Breast epithelium (tissue), 4 donors: ENCODE measurements around the gene GARS1. TPM values are rescaled to one million over a fixed set of nuclear protein-coding genes. Genes with fewer than 3 reads are reported as not detected.

Source experiments
- DNase-seq, 2 donors: peaks; one replicate each; pipeline ENCODE4 v3.0.0-alpha.2; 2019; ENCODE audit warnings: low spot score in 2 of 2
- H3K27ac ChIP-seq, 2 donors: fragments of 200-600 bp; sonication (generic) in 1 of 2; one replicate each; pipeline ENCODE4 v1.5.1; 2016 to 2019; ENCODE audit warnings: mild to moderate bottlenecking in 1 of 2
- H3K27me3 ChIP-seq, 2 donors: fragments of 200-600 bp; sonication (generic) in 1 of 2; one replicate each; pipeline versions ENCODE4 v1.5.1 to v1.6.0; 2017 to 2019; ENCODE audit warnings: control low read depth in 1 of 2, mild to moderate bottlenecking in 1 of 2
- H3K36me3 ChIP-seq: fragments of 200-600 bp; one replicate; pipeline ENCODE4 v1.5.1; 2019
- H3K4me1 ChIP-seq, 2 donors: fragments of 200-600 bp; sonication (generic); one replicate each; pipeline ENCODE4 v1.5.1; 2016 to 2019; ENCODE audit warnings: control low read depth in 1 of 2
- H3K4me3 ChIP-seq, 3 donors: fragments of 200-600 bp; sonication (generic); 1 replicate in 2 of 3; 2 replicates in 1 of 3; pipeline ENCODE4 v1.5.1; 2016 to 2019; ENCODE audit warnings: mild to moderate bottlenecking in 3 of 3, moderate library complexity in 2 of 3
- H3K9me3 ChIP-seq, 2 donors: fragments of 200-600 bp; sonication (generic) in 1 of 2; one replicate each; pipeline ENCODE4 v1.5.1; 2016 to 2019; ENCODE audit warnings: control low read depth in 1 of 2
- POLR2A ChIP-seq: fragments of 450-650 bp; IDR thresholded peaks from one replicate; pipeline ENCODE4 v1.6.1; 2016; ENCODE audit warnings: antibody characterized with exemption, mild to moderate bottlenecking, moderate library complexity
- POLR2AphosphoS5 ChIP-seq, 3 donors: sonication (generic); formaldehyde crosslinking; IDR thresholded peaks; one replicate each; pipeline ENCODE4 v1.6.1; 2017; ENCODE audit warnings: antibody characterized with exemption in 3 of 3
- intact Hi-C: fragments of 100-400 bp; cut with DNase I; formaldehyde crosslinking; loops from one replicate; pipeline ENCODE4 v1.15.1; 2023; ENCODE audit warnings: low total_unique reads
- total RNA-seq, 3 donors: library from RNA; depleted of rRNA; stranded (reverse); fragments of >200 nt; gene quantifications; one replicate each; pipeline ENCODE4 v1.1.0, GENCODE V29; 2016
- TF ChIP-seq, protein P1 (sequence below), 3 donors: fragments of 450-650 bp; IDR thresholded peaks; one replicate each; pipeline ENCODE4 v1.5.1; 2016 to 2017; ENCODE audit warnings: antibody characterized with exemption in 3 of 3, mild to moderate bottlenecking in 3 of 3, moderate library complexity in 3 of 3

The GARS1 gene
- total RNA-seq, 3 donors from 2014 or later, result 50.9 to 66.9 (median 56.8) TPM

- Histone ChIP-seq H3K27ac (no peak overlapping the region), H3K27me3 (peaks cover 2 to 53% of the 10 kb centered on the region in 2 donors), H3K4me3 (no peak overlapping the region), H3K4me1 (peaks cover 7 to 8% of the 10 kb centered on the region in 2 donors), H3K36me3 (no peaks in the 10 kb centered on the region), H3K9me3 (no peaks in the 10 kb centered on the region)
- TF ChIP-seq, protein P1, sequence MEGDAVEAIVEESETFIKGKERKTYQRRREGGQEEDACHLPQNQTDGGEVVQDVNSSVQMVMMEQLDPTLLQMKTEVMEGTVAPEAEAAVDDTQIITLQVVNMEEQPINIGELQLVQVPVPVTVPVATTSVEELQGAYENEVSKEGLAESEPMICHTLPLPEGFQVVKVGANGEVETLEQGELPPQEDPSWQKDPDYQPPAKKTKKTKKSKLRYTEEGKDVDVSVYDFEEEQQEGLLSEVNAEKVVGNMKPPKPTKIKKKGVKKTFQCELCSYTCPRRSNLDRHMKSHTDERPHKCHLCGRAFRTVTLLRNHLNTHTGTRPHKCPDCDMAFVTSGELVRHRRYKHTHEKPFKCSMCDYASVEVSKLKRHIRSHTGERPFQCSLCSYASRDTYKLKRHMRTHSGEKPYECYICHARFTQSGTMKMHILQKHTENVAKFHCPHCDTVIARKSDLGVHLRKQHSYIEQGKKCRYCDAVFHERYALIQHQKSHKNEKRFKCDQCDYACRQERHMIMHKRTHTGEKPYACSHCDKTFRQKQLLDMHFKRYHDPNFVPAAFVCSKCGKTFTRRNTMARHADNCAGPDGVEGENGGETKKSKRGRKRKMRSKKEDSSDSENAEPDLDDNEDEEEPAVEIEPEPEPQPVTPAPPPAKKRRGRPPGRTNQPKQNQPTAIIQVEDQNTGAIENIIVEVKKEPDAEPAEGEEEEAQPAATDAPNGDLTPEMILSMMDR (IDR thresholded peaks at IDR 0.05), result no peak
- no peak for TF ChIP-seq POLR2A
- no peak for TF ChIP-seq POLR2AphosphoS5 (IDR thresholded peaks at IDR 0.05)
- intact Hi-C loops, result no loop called here
- DNase-seq, result no peak
Observed at GRCh38 chr7:30683306-30683705, 88.6 kb downstream of the GARS1 start.

Other genes with a start within 250 kb of the GARS1 start
- 10 to 100 TPM; 11.2 to 34.4 (median 21.4) TPM for gene NOD1, start 116.1 kb upstream of the GARS1 start, total RNA-seq
- gene GGCT, start 90.0 kb upstream of the GARS1 start, total RNA-seq, result 10 to 100 TPM; 25.3 to 59.6 (median 44.6) TPM
- gene CRHR2, start 87.6 kb downstream of the GARS1 start, total RNA-seq, result under 1 TPM; under 0.01 to 0.16 (median 0.15) TPM
- gene INMT, start 157.3 kb downstream of the GARS1 start, total RNA-seq, result 10 to 100 TPM in 2 of 3 donors, 1 to 10 TPM in 1; 7.8 to 66.7 (median 26.2) TPM
- gene MINDY4, start 176.5 kb downstream of the GARS1 start, total RNA-seq, result 10 to 100 TPM in 2 of 3 donors, 1 to 10 TPM in 1; 5.6 to 14.9 (median 13.8) TPM